B cell (primary cell): ENCODE results near the gene CEMIP2.

Source experiments
- EZH2 ChIP-seq: IDR thresholded peaks from 2 replicates; pipeline ENCODE4 v1.6.1; 2012; ENCODE audit warnings: borderline replicate concordance, low read depth, mild to moderate bottlenecking, moderate library complexity, low read length; ENCODE audit not compliant: insufficient read depth, poor library complexity, severe bottlenecking
- TF ChIP-seq, protein P1 (sequence below): fragments of 200-600 bp; IDR thresholded peaks from one replicate; pipeline ENCODE4 v1.8.0; 2022; ENCODE audit warnings: antibody characterized with exemption, mild to moderate bottlenecking

DNA sequence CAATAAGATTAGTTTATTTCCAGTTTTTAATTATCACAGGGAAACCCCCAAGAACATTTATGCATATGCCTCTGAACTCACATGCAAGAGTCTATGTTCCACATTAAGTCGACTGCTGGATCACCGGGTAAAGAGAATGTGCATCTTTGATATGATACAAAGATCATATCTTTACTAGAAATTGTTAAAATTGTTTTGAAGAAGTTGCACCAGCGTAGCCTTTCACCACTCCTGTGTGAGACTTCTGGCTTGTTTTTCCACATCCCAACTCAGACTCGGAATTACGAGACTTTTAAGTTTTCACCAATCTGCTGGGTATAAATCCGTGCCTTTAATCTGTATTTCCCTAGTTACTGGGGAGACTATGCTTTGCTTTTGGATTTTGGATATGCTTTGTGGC, 113.2 kb downstream of the CEMIP2 start:
- TF ChIP-seq, protein P1, sequence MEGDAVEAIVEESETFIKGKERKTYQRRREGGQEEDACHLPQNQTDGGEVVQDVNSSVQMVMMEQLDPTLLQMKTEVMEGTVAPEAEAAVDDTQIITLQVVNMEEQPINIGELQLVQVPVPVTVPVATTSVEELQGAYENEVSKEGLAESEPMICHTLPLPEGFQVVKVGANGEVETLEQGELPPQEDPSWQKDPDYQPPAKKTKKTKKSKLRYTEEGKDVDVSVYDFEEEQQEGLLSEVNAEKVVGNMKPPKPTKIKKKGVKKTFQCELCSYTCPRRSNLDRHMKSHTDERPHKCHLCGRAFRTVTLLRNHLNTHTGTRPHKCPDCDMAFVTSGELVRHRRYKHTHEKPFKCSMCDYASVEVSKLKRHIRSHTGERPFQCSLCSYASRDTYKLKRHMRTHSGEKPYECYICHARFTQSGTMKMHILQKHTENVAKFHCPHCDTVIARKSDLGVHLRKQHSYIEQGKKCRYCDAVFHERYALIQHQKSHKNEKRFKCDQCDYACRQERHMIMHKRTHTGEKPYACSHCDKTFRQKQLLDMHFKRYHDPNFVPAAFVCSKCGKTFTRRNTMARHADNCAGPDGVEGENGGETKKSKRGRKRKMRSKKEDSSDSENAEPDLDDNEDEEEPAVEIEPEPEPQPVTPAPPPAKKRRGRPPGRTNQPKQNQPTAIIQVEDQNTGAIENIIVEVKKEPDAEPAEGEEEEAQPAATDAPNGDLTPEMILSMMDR = no peak
- no peak for TF ChIP-seq EZH2
